HG03095 (cell line): Measurements from ENCODE around the gene PRPF38A.

Experiments
- ATAC-seq: cut with Tn5 transposase; IDR thresholded peaks from one replicate; pipeline ENCODE4 v1.9.1; 2021; ENCODE audit warnings: moderate library complexity; ENCODE audit not compliant: unreplicated experiment

The PRPF38A gene

DNA sequence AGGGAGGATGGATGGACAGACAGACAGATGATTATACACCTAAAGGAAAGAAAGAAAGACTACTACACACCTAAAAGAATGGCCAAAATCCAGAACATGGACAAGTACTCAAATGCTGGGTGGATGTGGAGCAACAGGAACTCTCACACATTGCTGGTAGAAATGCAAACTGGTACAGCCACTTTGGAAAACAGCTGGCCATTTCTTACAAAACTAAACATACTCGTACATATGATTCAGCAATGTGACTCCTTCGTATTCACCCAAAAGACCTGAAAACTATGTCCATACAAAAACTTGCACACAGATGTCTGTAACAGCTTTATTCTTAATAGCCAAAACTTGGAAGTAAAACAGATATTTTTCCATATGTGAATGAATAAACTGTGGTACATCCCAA lies 51.3 kb downstream of the PRPF38A start:
- ATAC-seq: no peak

DNA sequence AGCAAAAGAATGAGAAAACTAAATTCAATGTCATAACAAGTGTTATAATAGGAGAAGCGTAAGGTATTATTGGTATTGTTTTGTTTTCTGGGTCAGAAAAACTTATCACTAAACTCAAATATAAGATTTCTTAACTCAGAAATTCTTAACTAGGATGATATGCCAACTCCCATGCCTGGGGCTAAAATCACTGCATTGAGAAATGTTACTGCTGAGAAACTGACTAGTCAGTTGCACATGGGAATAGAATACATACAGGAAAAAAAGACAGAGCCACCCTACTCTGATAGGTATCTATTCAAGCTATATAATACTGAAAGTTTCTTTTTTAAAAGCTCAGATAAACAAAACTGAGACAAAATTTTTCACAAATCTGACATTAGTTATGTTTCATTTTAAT lies 56.3 kb downstream of the PRPF38A start:
- ATAC-seq: no peak

DNA sequence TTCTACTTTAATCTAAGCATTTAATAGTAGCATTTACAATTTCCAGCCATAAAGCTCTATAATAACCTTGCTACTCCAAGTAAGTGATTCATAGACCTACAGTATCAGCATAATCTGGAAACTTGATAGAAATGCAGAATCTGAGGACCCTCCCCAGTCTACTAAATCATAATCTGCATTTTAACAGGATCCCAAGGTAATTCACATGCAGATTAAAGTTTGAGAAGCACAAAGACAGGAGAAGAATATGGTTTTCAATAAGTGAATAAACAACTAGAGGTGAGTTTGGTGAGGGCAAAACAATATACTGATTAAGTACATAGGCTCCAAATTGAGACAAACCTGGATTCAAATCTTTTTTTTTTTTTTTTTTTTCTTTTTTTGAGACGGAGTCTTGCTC lies 57.4 kb downstream of the PRPF38A start:
- ATAC-seq: no peak

DNA sequence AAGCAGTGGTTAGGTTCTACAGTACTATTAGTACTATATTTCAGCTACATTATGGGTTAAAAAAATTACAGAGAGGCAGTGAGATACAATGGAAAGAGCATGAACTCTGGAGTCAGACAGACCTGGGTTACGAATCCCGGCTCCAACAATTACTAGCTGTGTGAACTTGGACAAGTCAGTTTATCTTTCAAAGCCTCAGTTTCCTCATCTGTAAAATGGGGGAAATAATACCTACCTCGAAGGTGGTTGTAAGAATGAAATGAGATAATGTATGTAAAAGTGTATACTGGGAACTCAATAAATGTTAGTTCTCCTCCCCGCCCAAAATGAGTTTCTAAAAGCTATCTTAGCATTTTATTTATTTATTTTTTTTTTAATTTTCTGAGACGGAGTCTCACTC lies 59.5 kb downstream of the PRPF38A start:
- no peak for ATAC-seq

DNA sequence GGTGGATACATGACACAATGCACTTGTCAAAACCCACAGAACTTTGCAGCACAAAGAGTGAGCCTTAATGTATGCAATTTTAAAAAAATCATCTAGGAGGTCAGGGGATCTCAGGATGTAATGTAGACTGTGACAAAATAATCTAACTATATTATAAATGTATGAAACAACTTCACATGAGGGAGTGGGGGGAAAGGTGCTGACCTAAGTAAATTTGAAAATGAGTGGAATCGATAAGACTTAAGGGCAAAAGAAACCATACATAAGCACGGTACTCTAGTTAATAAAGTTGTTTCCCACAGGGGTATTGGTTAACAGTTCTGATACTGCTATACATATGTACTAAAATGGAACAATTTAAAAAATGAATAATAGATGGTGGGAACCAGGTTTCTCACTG lies 64.7 kb downstream of the PRPF38A start:
- no peak for ATAC-seq
